OCI-LY1 (cell line): ENCODE data around the gene NUDT13.

Experiments
- H2AFZ ChIP-seq: fragments of 200-600 bp; sonication (generic), shearing (Covaris generic); 2 replicates; pipeline ENCODE4 v1.6.0; 2014; ENCODE audit warnings: antibody characterized with exemption, mild to moderate bottlenecking, low read length
- H3F3A ChIP-seq: fragments of 200-600 bp; sonication (generic), shearing (Covaris generic); 2 replicates; pipeline ENCODE4 v1.6.0; 2014; ENCODE audit warnings: mild to moderate bottlenecking, antibody characterized with exemption, low read length, moderate library complexity; ENCODE audit not compliant: insufficient read depth
- H3K27ac ChIP-seq: fragments of 200-600 bp; sonication (generic); 2 replicates; pipeline ENCODE4 v1.5.1; 2014; ENCODE audit warnings: low read length, mixed run types, mild to moderate bottlenecking, low read depth; ENCODE audit not compliant: poor library complexity, severe bottlenecking
- H3K27me3 ChIP-seq: fragments of 200-600 bp; sonication (generic); 2 replicates; pipeline ENCODE4 v1.6.0; 2014; ENCODE audit warnings: antibody characterized with exemption, mild to moderate bottlenecking, low read length, moderate library complexity; ENCODE audit not compliant: insufficient read depth
- H3K36me3 ChIP-seq: fragments of 200-600 bp; sonication (generic); 2 replicates; pipeline ENCODE4 v1.6.1; 2014; ENCODE audit warnings: mild to moderate bottlenecking, antibody characterized with exemption, low read length, moderate library complexity, mixed read lengths; ENCODE audit not compliant: insufficient read depth
- H3K4me1 ChIP-seq: fragments of 200-600 bp; sonication (generic); 2 replicates; pipeline ENCODE4 v1.5.1; 2014; ENCODE audit warnings: mild to moderate bottlenecking, low read length, moderate library complexity; ENCODE audit not compliant: insufficient read depth, severe bottlenecking
- H3K4me2 ChIP-seq: fragments of 200-600 bp; sonication (generic), shearing (Covaris generic); 2 replicates; pipeline ENCODE4 v1.6.1; 2014; ENCODE audit warnings: low read length
- H3K4me3 ChIP-seq: fragments of 200-600 bp; sonication (generic); 2 replicates; pipeline ENCODE4 v1.5.1; 2014; ENCODE audit warnings: low read length, low read depth, mild to moderate bottlenecking, mixed read lengths; ENCODE audit not compliant: poor library complexity, severe bottlenecking
- H3K79me2 ChIP-seq: fragments of 200-600 bp; shearing (Covaris generic); 2 replicates; pipeline ENCODE4 v1.6.1; 2016; ENCODE audit warnings: mixed run types, low read length, mixed read lengths; ENCODE audit not compliant: insufficient read depth
- H3K9ac ChIP-seq: fragments of 200-600 bp; sonication (generic), shearing (Covaris generic); 2 replicates; pipeline ENCODE4 v1.6.1; 2014; ENCODE audit warnings: mild to moderate bottlenecking, low read length, mixed read lengths
- H3K9me2 ChIP-seq: fragments of 200-600 bp; sonication (generic), shearing (Covaris generic); 2 replicates; pipeline ENCODE4 v1.6.1; 2014; ENCODE audit warnings: low read depth, mild to moderate bottlenecking, low read length, mixed read lengths
- H3K9me3 ChIP-seq: fragments of 200-600 bp; shearing (Covaris generic); 2 replicates; pipeline ENCODE4 v1.6.1; 2014; ENCODE audit warnings: low read length, mixed read lengths
- H4K20me1 ChIP-seq: fragments of 200-600 bp; sonication (generic), shearing (Covaris generic); 2 replicates; pipeline ENCODE4 v1.6.0; 2016; ENCODE audit warnings: mild to moderate bottlenecking, low read length; ENCODE audit not compliant: insufficient read depth
- EZH2 ChIP-seq: fragments of 200-600 bp; sonication (generic), shearing (Covaris generic); IDR thresholded peaks from 2 replicates; pipeline ENCODE4 v1.8.0; 2017; ENCODE audit warnings: borderline replicate concordance, mixed run types, mild to moderate bottlenecking, antibody characterized with exemption, low read length, moderate library complexity, mixed read lengths
- TF ChIP-seq, protein P1 (sequence below): fragments of 200-600 bp; sonication (generic), shearing (Covaris generic); IDR thresholded peaks from 2 replicates; pipeline ENCODE4 v1.5.1; 2017; ENCODE audit warnings: mild to moderate bottlenecking, antibody characterized with exemption, low read length, moderate library complexity, mixed read lengths

The NUDT13 gene

DNA sequence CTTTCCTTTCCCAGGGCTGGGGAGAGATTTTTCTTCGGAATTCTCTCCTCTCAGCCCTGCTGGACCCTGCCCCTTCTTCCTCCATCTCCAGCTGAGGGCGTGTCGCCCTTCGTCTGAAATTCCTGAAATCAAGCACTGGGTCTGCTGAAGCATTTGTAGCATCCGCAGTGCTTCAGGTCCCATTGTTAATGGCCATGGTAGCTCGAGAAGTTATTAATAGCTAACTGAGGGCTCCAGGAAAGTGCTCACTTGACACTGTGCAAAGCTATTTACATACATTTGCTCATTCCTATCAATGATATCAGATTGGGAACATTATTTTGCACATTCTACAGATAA is 58.2 kb downstream of the NUDT13 start:
- Histone ChIP-seq H3K27me3 (no peaks in the 10 kb centered on the region), H3K4me2 (peak overlapping the region; percentile 100), H3K36me3 (peaks cover 15% of the 10 kb centered on the region), H3K9ac (peak overlapping the region; percentile 96), H3K27ac (peak overlapping the region; percentile 58), H3K4me1 (peaks cover 22% of the 10 kb centered on the region), H3K9me3 (peaks cover 4% of the 10 kb centered on the region; the same call in 1 of the 2 replicates), H2AFZ (peak overlapping the region; percentile 15; the same call in 1 of the 2 replicates), H3K79me2 (peaks cover 31% of the 10 kb centered on the region), H3F3A (no peaks in the 10 kb centered on the region), H3K9me2 (no peaks in the 10 kb centered on the region), H4K20me1 (no peaks in the 10 kb centered on the region), H3K4me3 (peak overlapping the region; percentile 98)
- TF ChIP-seq, protein P1, sequence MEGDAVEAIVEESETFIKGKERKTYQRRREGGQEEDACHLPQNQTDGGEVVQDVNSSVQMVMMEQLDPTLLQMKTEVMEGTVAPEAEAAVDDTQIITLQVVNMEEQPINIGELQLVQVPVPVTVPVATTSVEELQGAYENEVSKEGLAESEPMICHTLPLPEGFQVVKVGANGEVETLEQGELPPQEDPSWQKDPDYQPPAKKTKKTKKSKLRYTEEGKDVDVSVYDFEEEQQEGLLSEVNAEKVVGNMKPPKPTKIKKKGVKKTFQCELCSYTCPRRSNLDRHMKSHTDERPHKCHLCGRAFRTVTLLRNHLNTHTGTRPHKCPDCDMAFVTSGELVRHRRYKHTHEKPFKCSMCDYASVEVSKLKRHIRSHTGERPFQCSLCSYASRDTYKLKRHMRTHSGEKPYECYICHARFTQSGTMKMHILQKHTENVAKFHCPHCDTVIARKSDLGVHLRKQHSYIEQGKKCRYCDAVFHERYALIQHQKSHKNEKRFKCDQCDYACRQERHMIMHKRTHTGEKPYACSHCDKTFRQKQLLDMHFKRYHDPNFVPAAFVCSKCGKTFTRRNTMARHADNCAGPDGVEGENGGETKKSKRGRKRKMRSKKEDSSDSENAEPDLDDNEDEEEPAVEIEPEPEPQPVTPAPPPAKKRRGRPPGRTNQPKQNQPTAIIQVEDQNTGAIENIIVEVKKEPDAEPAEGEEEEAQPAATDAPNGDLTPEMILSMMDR = no peak
- no peak for TF ChIP-seq EZH2

DNA sequence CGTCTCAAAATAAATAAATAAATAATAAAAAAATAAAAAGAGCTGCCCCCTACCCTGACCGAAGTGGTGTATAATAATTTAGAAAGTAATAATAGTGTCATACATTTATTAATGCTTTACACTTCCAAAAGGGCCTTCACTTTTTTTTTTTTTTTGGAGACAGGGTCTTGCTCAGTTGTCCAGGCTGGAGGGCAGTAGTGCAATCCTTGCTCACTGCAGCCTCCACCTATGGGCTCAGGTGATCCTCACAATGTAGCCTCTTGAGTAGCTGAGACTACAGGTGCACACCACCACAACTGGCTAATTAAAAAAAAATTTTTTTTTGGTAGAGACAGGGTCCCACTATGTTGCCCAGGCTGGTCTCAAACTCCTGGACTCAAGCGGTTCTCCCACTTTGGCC is 59.1 kb downstream of the NUDT13 start:
- peaks cover 11% of the 10 kb centered on the region for H3K36me3 ChIP-seq
- peaks cover 27% of the 10 kb centered on the region for H3K79me2 ChIP-seq

DNA sequence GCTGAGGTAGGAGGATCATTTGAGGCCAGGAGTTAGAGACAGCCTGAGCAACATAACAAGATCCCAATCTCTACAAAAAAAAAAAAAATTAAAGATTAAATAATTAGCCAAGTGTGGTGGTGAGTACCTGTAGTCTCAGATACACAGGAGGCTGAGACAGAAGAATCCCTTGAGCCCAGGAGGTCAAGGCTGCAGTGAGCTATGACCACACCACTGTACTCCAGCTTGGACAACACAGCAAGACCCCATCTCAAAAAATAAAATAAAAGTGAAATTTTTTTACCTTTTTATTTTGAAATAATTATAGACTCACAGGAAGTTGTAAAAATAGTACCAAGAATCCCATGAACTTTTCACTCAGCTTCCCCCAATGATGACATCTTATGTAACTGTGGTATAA is 62.6 kb downstream of the NUDT13 start:
- no peaks in the 10 kb centered on the region for H4K20me1 ChIP-seq
- H3K9me2 ChIP-seq = no peaks in the 10 kb centered on the region
- no peak overlapping the region for H3K4me3 ChIP-seq
- no peak overlapping the region for H3K27ac ChIP-seq
- no peaks in the 10 kb centered on the region; the same call in 1 of the 2 replicates for H3K36me3 ChIP-seq
- no peaks in the 10 kb centered on the region for H3K27me3 ChIP-seq
- H3K4me1 ChIP-seq = peaks cover 7% of the 10 kb centered on the region
- H3K79me2 ChIP-seq = no peaks in the 10 kb centered on the region
- no peaks in the 10 kb centered on the region for H3F3A ChIP-seq
- no peak overlapping the region for H2AFZ ChIP-seq
- H3K9me3 ChIP-seq = no peaks in the 10 kb centered on the region
- TF ChIP-seq EZH2 = no peak
- TF ChIP-seq, protein P1 = no peak
- no peak overlapping the region for H3K4me2 ChIP-seq
- H3K9ac ChIP-seq = no peak overlapping the region

More for the DNA sequence above, 59.1 kb downstream of the NUDT13 start:
- Histone ChIP-seq H3K4me2 (no peak overlapping the region), H3K9me2 (no peaks in the 10 kb centered on the region), H3K27me3 (no peaks in the 10 kb centered on the region), H3K4me3 (no peak overlapping the region), H3K27ac (no peak overlapping the region), H3K9ac (no peak overlapping the region), H4K20me1 (no peaks in the 10 kb centered on the region), H3K9me3 (peaks cover 4% of the 10 kb centered on the region; the same call in 1 of the 2 replicates), H3K4me1 (peaks cover 22% of the 10 kb centered on the region), H2AFZ (no peak overlapping the region), H3F3A (no peaks in the 10 kb centered on the region)
- TF ChIP-seq, protein P1 = no peak
- no peak for TF ChIP-seq EZH2
